ENCODE measurements around the gene NOP14.

DNA sequence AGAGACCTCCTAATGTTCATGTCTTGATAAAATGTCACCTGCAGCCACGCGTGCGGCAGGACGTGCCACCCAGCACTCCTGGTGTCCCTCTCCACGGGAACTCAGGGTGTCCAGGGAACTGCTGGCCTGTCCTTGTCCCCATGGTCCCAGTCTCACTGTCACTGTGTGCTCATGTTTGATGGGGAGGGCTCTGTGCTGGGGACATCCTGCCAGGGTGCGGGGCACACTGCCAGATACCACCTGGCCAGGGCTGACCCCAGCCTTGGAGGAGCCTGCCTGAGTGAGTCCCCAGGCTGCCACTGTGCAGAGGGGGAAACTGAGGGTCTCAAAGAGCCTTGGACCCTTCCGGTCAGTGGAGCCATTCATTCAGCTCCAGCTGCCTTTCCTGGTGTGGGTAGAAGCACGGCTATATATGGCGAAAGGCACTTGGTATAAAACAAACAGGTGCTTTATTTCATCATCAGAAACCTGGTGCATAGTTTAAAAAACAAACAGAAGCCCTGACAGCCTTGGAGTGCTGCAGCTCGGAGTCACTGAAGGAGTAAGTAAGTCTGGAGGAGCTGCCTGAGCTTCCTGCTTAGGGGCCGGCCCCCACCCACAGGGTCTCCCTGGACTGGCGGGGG lies 33.0 kb downstream of the NOP14 start:
- TF ChIP-seq, protein P1, sequence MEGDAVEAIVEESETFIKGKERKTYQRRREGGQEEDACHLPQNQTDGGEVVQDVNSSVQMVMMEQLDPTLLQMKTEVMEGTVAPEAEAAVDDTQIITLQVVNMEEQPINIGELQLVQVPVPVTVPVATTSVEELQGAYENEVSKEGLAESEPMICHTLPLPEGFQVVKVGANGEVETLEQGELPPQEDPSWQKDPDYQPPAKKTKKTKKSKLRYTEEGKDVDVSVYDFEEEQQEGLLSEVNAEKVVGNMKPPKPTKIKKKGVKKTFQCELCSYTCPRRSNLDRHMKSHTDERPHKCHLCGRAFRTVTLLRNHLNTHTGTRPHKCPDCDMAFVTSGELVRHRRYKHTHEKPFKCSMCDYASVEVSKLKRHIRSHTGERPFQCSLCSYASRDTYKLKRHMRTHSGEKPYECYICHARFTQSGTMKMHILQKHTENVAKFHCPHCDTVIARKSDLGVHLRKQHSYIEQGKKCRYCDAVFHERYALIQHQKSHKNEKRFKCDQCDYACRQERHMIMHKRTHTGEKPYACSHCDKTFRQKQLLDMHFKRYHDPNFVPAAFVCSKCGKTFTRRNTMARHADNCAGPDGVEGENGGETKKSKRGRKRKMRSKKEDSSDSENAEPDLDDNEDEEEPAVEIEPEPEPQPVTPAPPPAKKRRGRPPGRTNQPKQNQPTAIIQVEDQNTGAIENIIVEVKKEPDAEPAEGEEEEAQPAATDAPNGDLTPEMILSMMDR (conservative IDR thresholded peaks at IDR 0.05 in 1 of 2, IDR thresholded peaks at IDR 0.05 in 1 of 2; ENCODE audit: extremely low read depth in 1 of 2, insufficient read depth in 1 of 2, low read depth in 1 of 2, low read length in 2 of 2) = no peak
- TF ChIP-seq EZH2 (IDR thresholded peaks at IDR 0.05; ENCODE audit: borderline replicate concordance, low read length) = no peak
